ENCODE measurements around the gene MKNK1. TPM values are rescaled to one million over a fixed set of nuclear protein-coding genes. Genes with fewer than 3 reads are reported as not detected.
A peak's percentile ranks its signal among the peaks of the same experiment; 100 is the strongest.

Gene MKNK1
- total and polyA plus RNA-seq, 4 donors: 29.4 to 83.5 (median 62.8) TPM

- peak; percentile 41 for ATAC-seq (ENCODE audit: insufficient read depth, low FRiP score)
- H3K9me3 ChIP-seq (ENCODE audit: control insufficient read depth in 4 of 4, insufficient read depth in 3 of 4, low read length in 3 of 4): no peaks in the 10 kb centered on the region
- H3K4me3 ChIP-seq: no peak overlapping the region
- H3K36me3 ChIP-seq (ENCODE audit: control insufficient read depth in 4 of 4, insufficient read depth in 4 of 4, low read length in 4 of 4): peaks cover 0 to 24% (median 6%) of the 10 kb centered on the region in 4 donors
- no peak for TF ChIP-seq CTCF (IDR thresholded peaks at IDR 0.05; ENCODE audit: control extremely low read depth, extremely low read depth)
- H3K27me3 ChIP-seq (ENCODE audit: control insufficient read depth in 3 of 3, insufficient read depth in 3 of 3, low read length in 2 of 3): no peaks in the 10 kb centered on the region
- peak overlapping the region; percentile 3 to 68 for H3K27ac ChIP-seq (ENCODE audit: low read depth in 1 of 2, low read length in 1 of 2)
- peaks cover 0 to 39% (median 13%) of the 10 kb centered on the region in 5 donors for H3K4me1 ChIP-seq (ENCODE audit: control insufficient read depth in 5 of 5, insufficient read depth in 5 of 5, low read length in 5 of 5)
- H3K9ac ChIP-seq (ENCODE audit: insufficient read depth in 1 of 2, low read length in 2 of 2): no peak overlapping the region
- peak; percentile 92 to 96 (median 92) for DNase-seq
- WGBS, 2 donors: 7 to 9% methylated on average over 13 to 16 of the region's 16 CpGs
These were observed 9.9 kb upstream of the MKNK1 start for GRCh38 chr1:46613661-46614603.

GRCh38 chr1:46612937-46613660 is 9.0 kb upstream of the MKNK1 start:
- Histone ChIP-seq H3K4me1 (ENCODE audit: control insufficient read depth in 5 of 5, insufficient read depth in 5 of 5, low read length in 5 of 5) (peaks cover 0 to 39% (median 13%) of the 10 kb centered on the region in 5 donors), H3K4me3 (no peak overlapping the region), H3K9ac (ENCODE audit: insufficient read depth in 1 of 2, low read length in 2 of 2) (no peak overlapping the region), H3K36me3 (ENCODE audit: control insufficient read depth in 4 of 4, insufficient read depth in 4 of 4, low read length in 4 of 4) (peaks cover 0 to 32% (median 8%) of the 10 kb centered on the region in 4 donors), H3K9me3 (ENCODE audit: control insufficient read depth in 4 of 4, insufficient read depth in 3 of 4, low read length in 3 of 4) (no peaks in the 10 kb centered on the region), H3K27me3 (ENCODE audit: control insufficient read depth in 3 of 3, insufficient read depth in 3 of 3, low read length in 2 of 3) (no peaks in the 10 kb centered on the region), H3K27ac (ENCODE audit: low read depth in 1 of 2, low read length in 1 of 2) (peak overlapping the region; percentile 3 to 68)
- ATAC-seq (ENCODE audit: insufficient read depth, low FRiP score) (no peak), DNase-seq (no peak)
- TF ChIP-seq CTCF (IDR thresholded peaks at IDR 0.05; ENCODE audit: control extremely low read depth, extremely low read depth): no peak
- WGBS, 2 donors: 91 to 96% methylated on average over 38 of the region's 38 CpGs

GRCh38 chr1:46611691-46612221 is 7.7 kb upstream of the MKNK1 start:
- Histone ChIP-seq H3K36me3 (ENCODE audit: control insufficient read depth in 4 of 4, insufficient read depth in 4 of 4, low read length in 4 of 4) (peaks cover 0 to 34% (median 8%) of the 10 kb centered on the region in 4 donors), H3K4me3 (no peak overlapping the region)
- no peak for ATAC-seq (ENCODE audit: insufficient read depth, low FRiP score)

More at GRCh38 chr1:46611691-46612221, 7.7 kb upstream of the MKNK1 start:
- TF ChIP-seq CTCF (IDR thresholded peaks at IDR 0.05; ENCODE audit: control extremely low read depth, extremely low read depth): no peak
- Histone ChIP-seq H3K9me3 (ENCODE audit: control insufficient read depth in 4 of 4, insufficient read depth in 3 of 4, low read length in 3 of 4) (no peaks in the 10 kb centered on the region), H3K27me3 (ENCODE audit: control insufficient read depth in 3 of 3, insufficient read depth in 3 of 3, low read length in 2 of 3) (no peaks in the 10 kb centered on the region), H3K4me1 (ENCODE audit: control insufficient read depth in 5 of 5, insufficient read depth in 5 of 5, low read length in 5 of 5) (peaks cover 0 to 36% (median 13%) of the 10 kb centered on the region in 5 donors), H3K27ac (ENCODE audit: low read depth in 1 of 2, low read length in 1 of 2) (no peak overlapping the region), H3K9ac (ENCODE audit: insufficient read depth in 1 of 2, low read length in 2 of 2) (no peak overlapping the region)
- DNase-seq: no peak
- 75 to 77% methylated on average over 7 of the region's 7 CpGs for WGBS, 2 donors
